Neuron (in vitro differentiated cells): ENCODE measurements around the gene EIF2B4.
"Not testable (repeated sequence)": the region's sequence is repeated elsewhere in the genome, so short reads cannot be mapped to it uniquely, and the experiment has no call there.

Source experiments
- H2AFZ ChIP-seq: one replicate; pipeline ENCODE4 v1.6.1; 2013; ENCODE audit warnings: low read depth, mild to moderate bottlenecking, inconsistent platforms, low read length, moderate library complexity
- H3K27me3 ChIP-seq: one replicate; pipeline ENCODE4 v1.6.1; 2013; ENCODE audit warnings: low read length; ENCODE audit not compliant: insufficient read depth
- H3K36me3 ChIP-seq: one replicate; pipeline ENCODE4 v1.6.1; 2013; ENCODE audit warnings: low read length; ENCODE audit not compliant: insufficient read depth
- H3K4me1 ChIP-seq: one replicate; pipeline ENCODE4 v1.6.1; 2013; ENCODE audit warnings: low read length; ENCODE audit not compliant: insufficient read depth
- H3K4me3 ChIP-seq: 2 replicates; pipeline ENCODE4 v1.5.1; 2013; ENCODE audit warnings: mild to moderate bottlenecking, low read length, moderate library complexity
- H3K9me3 ChIP-seq: one replicate; pipeline ENCODE4 v1.6.1; 2013; ENCODE audit warnings: low read length

Gene EIF2B4

DNA sequence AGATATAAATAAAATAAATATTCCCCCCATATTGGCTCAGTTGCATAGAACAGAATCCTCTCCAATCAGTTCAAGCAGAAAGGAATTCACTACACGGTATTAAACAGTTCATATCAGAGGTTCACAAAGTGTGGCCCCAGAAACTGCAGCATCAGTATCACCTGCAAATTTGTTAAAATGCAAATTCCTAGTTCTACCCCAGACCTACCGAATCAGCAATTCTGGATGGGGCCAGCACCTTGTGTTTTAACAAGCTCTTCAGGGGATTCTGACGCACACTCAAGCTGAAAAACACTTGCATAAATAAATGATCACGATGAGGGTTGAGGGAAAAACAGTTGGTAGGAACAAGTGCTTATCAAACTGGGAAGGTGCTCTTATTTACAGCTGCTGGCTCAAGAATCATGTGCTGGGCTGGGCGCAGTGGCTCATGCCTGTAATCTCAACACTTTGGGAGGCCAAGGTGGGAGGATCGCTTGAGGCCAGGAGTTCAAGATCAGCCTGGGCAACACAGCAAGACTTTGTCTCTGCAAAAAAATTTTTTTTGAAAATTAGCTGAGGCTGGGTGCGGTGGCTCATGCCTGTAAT is 19.9 kb downstream of the EIF2B4 start:
- Histone ChIP-seq H3K4me3 (no peak overlapping the region), H3K4me1 (no peaks in the 10 kb centered on the region), H3K36me3 (peaks cover 4% of the 10 kb centered on the region), H2AFZ (no peak overlapping the region), H3K9me3 (no peaks in the 10 kb centered on the region), H3K27me3 (no peaks in the 10 kb centered on the region)

DNA sequence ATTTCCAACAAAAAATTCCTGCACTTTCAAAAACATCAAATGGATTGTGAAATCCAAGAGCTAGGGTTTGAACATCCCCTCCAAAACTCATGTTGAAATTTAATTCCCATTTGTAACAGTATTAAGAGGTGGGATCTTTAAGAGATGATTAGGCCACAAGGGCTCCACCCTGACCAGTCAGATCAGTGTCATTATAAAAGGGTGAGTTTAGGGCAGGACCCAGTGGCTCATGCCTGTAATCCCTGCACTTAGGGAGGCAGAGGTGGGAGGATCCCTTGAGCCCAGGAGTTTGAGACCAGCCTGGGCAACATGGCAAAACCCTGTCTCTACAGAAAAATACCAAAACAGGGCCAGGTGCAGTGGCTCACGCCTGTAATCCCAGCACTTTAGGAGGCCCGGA is 22.5 kb downstream of the EIF2B4 start:
- H2AFZ ChIP-seq: no peak overlapping the region
- H3K9me3 ChIP-seq: no peaks in the 10 kb centered on the region
- H3K4me3 ChIP-seq: no peak overlapping the region
- no peaks in the 10 kb centered on the region for H3K4me1 ChIP-seq
- H3K36me3 ChIP-seq: peaks cover 14% of the 10 kb centered on the region
- no peaks in the 10 kb centered on the region for H3K27me3 ChIP-seq

DNA sequence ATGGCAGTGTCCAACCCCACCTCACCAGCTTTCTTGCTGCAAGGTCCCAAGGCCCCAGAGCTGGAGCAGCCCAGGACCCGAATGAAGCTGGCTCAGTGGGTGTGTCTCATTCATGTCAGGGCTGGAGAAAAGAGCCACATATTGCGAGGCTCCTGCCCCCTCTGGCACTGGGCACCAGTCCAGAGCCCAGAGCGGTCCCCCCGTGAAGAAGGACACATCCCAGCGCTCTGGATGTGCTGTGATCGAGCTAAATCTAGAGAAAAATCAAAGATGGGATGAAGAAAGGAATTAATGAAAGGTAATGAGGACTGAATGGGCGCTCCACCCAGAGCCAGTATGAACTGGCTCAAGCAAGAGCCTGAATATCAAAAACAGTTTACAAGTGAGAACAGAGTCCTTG is 34.0 kb downstream of the EIF2B4 start:
- Histone ChIP-seq H3K27me3 (no peaks in the 10 kb centered on the region), H2AFZ (no peak overlapping the region), H3K36me3 (peaks cover 71% of the 10 kb centered on the region), H3K4me3 (no peak overlapping the region), H3K9me3 (no peaks in the 10 kb centered on the region), H3K4me1 (no peaks in the 10 kb centered on the region)

DNA sequence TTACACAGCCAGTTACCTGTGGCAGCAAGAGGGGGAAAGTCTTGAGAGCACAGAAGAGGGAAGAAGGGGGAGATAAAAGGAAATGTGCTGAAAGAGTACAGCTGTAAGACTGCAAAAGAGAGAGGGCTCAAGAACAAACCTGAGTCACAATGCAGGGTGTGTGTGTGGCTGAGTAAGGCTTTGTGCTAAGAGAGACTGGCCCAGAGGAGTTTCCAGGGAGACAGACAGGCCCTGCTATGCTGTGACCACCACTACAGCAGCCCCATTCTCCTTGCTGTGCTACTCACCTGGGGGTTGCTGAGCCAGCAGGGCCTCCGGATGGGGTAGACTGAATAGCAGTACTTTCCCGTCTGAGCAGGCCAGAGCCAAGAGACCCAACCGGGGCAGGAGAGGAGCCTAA is 34.8 kb downstream of the EIF2B4 start:
- Histone ChIP-seq H3K27me3 (no peaks in the 10 kb centered on the region), H3K36me3 (peaks cover 68% of the 10 kb centered on the region), H3K4me1 (no peaks in the 10 kb centered on the region), H3K4me3 (no peak overlapping the region), H2AFZ (no peak overlapping the region), H3K9me3 (no peaks in the 10 kb centered on the region)

DNA sequence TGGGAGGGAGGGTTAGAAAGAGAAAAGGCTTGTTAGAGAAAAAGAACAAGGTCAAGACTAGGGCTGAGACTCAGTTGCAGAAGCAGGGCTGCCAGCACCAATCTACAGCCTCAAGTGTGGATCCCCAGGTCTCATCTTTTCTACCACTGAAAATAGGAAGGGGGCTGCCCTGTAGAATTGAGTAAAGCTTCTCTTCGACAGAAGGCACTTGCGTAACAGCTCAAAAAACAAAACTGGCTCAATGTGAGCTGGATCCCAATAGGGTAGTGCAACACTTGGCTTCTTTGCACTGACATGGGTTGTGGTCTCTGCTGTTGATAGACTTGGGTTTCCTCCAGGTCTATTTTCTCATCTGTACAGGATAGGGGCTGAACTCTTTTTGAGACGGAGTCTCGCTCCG is 45.4 kb downstream of the EIF2B4 start:
- Histone ChIP-seq H3K4me3 (no peak overlapping the region), H2AFZ (no peak overlapping the region), H3K27me3 (no peaks in the 10 kb centered on the region), H3K36me3 (peaks cover 39% of the 10 kb centered on the region), H3K9me3 (no peaks in the 10 kb centered on the region), H3K4me1 (peaks cover 18% of the 10 kb centered on the region)

DNA sequence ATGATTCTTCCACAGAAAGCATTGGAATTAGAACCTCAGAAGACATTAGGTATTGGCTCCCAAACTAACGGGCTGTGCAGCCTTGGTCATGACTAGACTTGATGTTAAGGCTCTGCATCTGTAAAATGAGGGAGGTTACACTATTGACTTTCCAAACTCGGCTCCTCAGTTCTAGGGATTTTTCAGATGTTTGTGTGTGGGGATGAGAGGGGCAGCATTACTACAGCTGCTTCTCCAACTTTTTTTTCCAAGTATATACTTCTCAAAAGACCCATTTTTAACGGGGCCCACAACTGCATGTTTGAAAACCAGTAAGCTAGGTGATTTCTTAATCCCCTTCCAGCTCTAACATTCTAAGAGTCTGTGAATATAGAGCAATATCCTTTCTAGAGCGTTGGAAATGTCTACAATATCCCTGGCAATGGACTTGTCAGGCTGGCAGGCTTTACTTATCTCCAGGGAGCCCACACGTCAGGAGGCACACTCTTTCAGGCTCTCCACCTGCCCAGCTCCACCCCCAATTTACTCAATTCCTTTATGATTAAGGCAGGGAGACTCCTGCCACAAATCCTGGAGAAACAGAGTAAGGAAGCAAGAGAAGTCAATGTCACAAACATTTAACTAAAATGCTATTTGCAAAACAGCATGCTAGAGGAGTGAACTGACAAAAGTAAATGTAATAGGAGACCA is 46.4 kb downstream of the EIF2B4 start:
- H3K4me3 ChIP-seq: peak overlapping the region; percentile 78
- H3K36me3 ChIP-seq: peaks cover 29% of the 10 kb centered on the region
- H3K27me3 ChIP-seq: no peaks in the 10 kb centered on the region
- H2AFZ ChIP-seq: no peak overlapping the region
- H3K4me1 ChIP-seq: peaks cover 18% of the 10 kb centered on the region
- no peaks in the 10 kb centered on the region for H3K9me3 ChIP-seq

DNA sequence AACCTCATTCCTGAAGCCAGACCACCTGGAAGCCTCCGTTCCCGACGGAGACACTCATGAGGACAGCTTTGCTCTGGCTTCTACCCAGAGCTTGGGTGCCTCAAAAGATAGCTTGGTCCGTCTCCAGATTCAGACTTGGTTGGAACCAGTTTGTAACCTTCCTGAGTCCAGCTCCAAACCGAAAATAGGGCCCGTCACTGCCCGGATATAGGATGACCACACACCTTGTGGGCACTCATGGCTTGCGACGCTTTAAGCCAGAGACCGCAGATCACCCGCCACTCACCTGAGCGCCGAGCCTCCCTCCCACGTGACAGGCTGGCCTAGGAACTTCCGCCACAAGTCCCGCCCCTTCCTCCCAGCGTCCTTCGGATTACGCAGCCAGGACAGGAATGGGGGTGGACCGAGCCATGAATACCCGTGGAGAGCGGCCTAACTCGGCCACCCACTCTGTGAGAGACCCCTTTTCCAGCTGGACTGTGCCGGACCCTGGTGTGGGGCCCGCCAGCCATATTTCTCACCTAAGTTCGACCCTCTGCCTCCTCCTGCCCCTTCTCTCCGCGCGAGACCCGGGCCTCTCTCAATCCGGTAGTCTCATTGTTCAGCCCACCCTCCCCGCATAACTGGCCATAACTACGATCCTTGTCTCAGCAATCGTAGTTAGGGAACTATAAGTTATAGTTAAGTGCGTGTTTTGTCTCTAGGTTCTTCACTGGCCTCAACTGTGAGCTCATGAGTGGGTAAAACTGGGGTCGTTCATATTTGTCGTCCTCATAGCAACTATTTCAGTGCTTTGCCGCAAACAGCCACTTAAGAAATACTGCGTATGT is 47.2 kb downstream of the EIF2B4 start, which contains the start of gene MPV17:
Gene MPV17, minus strand, starts transcription at position 332 of the 830 bp plus-strand sequence. CDS start 580 bp downstream, outside the sequence.
- H3K9me3 ChIP-seq: no peaks in the 10 kb centered on the region
- H3K27me3 ChIP-seq: no peaks in the 10 kb centered on the region
- peaks cover 22% of the 10 kb centered on the region for H3K36me3 ChIP-seq
- peak within 1 kb of the TSS; percentile 78 for H3K4me3 ChIP-seq
- H3K4me1 ChIP-seq: peaks cover 18% of the 10 kb centered on the region
- H2AFZ ChIP-seq: peak within 1 kb of the TSS; percentile 42

DNA sequence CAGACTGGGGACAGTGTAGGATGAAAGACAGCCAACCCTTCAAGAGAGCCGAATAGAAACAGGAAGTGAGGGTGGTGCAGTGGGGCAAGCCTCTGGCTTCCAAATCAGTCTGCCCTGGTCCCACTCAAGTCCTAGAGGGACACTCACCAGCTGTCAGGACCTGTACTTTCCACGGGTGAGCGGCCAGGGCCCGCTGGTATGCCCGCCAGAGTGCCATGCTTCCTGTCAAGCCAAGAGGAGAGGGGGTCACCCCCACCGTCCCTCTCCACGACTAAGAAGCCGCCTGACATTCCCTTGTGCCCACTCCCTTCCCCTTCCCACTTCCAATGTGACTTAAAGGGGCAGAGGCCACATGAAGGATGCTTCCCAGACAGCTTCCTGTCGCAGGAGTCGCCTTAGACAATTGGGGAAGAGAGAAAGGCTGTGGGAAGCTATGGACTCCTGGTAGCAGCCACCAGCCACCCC is 47.8 kb downstream of the EIF2B4 start:
- Histone ChIP-seq H3K4me1 (peaks cover 18% of the 10 kb centered on the region), H3K4me3 (peak overlapping the region; percentile 78), H2AFZ (peak overlapping the region; percentile 10), H3K9me3 (no peaks in the 10 kb centered on the region), H3K36me3 (peaks cover 18% of the 10 kb centered on the region), H3K27me3 (no peaks in the 10 kb centered on the region)

DNA sequence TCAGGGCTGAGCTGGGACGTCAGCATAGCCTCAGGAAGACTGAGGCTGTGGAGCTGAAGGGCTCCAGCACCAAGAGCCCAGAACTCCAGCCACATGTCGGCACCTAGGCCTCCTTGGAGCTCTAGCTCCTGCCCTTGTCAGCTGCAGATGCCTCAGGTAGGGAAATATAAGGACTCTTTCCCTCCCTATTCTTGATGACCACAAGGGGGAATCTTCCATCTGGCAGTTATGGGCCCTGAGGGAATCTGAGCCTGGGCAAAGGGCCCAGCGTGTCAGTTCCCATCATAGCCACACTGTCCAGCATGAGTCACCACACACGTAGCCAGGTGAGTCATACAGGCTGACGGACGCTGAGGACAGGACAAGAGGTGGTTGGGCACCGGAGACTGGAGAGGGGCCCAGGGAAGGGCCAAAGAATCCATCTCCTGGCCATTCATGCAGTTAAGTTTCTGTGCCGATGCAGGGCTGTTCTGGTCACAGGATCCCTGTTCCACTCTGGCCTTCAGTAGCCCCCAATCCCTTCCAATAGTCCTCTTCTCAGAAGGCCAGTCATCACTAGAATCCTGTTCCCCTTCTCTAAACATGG is 49.1 kb downstream of the EIF2B4 start:
- H3K27me3 ChIP-seq: no peaks in the 10 kb centered on the region
- no peak overlapping the region for H3K4me3 ChIP-seq
- no peaks in the 10 kb centered on the region for H3K9me3 ChIP-seq
- no peak overlapping the region for H2AFZ ChIP-seq
- peaks cover 15% of the 10 kb centered on the region for H3K36me3 ChIP-seq
- H3K4me1 ChIP-seq: peaks cover 18% of the 10 kb centered on the region

DNA sequence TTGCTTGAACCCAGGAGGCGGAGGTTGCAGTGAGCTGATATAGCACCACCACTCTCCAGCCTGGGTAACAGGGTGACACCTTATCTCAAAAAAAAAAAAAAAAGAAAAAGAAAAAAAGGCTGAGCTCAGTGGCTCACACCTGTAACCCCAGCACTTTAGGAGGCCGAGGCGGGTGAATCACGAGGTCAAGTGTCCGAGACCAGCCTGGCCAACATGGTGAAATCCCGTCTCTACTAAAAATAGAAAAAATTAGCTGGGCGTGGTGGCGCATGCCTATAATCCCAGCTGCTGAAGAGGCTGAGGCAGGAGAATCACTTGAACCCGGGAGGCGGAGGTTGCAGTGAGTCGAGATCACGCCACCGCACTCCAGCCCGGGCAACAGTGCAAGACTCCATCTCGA is 50.3 kb downstream of the EIF2B4 start:
- not testable (repeated sequence) for H3K4me3 ChIP-seq, H3K9me3 ChIP-seq, H3K36me3 ChIP-seq, H2AFZ ChIP-seq, H3K27me3 ChIP-seq
- peaks cover 18% of the 10 kb centered on the region for H3K4me1 ChIP-seq

DNA sequence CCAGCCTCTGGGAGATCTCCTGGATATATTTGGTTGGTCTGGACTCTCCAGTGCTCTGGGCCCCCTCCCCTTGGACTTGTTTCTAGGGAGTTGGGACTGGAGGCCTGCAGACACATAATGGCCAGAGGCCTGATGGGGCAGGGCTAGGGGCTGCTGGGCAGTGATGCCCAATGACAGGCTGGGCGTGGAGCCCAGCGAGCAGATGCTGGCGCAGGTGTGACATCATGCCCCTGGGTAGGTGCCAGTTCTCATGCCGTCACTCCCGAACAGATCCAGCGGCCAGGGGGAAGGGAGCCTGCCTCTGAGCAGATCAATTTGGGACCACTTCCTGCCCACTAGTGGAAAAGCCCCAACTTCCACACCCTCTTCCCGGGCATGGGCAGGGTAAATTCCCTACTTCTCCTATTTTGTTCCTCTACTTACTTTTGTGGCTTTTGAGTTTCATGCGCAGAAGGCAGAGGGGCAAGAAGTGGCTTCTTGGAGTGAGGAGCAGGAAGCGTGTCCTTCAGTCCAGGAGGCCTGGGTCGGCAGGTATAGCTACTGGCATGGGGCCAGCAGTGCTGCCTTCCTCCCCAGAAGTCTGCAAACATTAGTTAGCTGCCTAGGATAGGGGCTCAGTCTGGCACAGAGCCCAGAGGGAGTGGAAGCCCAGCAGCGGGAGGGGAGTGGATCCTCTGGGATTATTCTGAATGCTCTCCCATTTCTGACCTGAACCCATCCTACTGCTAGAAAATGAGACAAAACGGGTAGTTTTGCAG is 53.3 kb downstream of the EIF2B4 start:
- no peaks in the 10 kb centered on the region for H3K27me3 ChIP-seq
- H3K4me3 ChIP-seq: no peak overlapping the region
- peaks cover 15% of the 10 kb centered on the region for H3K36me3 ChIP-seq
- no peak overlapping the region for H2AFZ ChIP-seq
- peaks cover under 1% of the 10 kb centered on the region for H3K4me1 ChIP-seq
- no peaks in the 10 kb centered on the region for H3K9me3 ChIP-seq

DNA sequence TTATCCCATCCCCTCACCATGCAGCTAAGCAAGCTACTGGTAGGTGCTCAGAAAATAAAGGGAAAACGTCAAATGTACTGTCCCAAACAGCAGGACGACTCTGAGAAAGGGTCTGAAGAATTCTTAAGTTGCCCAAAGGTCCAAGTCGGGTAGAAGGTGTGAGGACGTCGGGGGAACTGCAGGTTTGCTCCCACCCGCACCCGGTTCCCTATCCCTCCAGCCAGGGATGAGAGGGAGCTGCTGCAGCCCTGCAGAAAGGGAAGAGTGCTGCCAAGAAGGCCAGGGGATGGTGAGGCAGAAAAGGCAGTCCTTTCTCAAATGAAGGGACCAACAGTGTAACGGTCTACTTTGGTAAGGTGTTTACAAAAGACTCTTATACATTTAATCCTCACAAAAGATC is 55.0 kb downstream of the EIF2B4 start:
- Histone ChIP-seq H3K27me3 (no peaks in the 10 kb centered on the region), H2AFZ (no peak overlapping the region), H3K36me3 (peaks cover 23% of the 10 kb centered on the region), H3K4me1 (no peaks in the 10 kb centered on the region), H3K4me3 (no peak overlapping the region), H3K9me3 (no peaks in the 10 kb centered on the region)
